Raji (cell line): ENCODE measurements around the gene RPS2.

Experiments used
- POLR2A ChIP-seq: IDR thresholded peaks from 2 replicates; pipeline ENCODE4 v1.6.1; 2011; ENCODE audit warnings: low read depth, low read length, control low read depth; ENCODE audit not compliant: insufficient read depth

RPS2 gene

DNA sequence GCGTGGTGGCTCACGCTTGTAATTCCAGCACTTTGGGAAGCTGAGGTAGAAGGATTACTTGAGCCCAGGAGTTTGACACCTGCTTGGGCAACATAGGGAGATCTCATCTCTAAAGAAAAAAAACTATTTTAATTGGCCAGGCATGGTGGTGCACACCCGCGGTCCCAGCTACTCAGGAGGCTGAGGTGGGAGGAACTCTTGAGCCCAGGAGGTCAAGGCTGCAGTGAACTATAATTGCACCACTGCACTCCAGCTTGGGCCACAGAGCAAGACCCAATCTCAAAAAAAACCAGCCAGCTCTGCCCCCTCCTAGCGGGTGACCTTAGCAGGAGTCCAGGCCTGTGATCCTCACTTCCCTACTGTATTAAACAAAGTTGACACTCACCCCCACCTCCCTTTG, 40.5 kb downstream of the RPS2 start:
- no peak for TF ChIP-seq POLR2A

DNA sequence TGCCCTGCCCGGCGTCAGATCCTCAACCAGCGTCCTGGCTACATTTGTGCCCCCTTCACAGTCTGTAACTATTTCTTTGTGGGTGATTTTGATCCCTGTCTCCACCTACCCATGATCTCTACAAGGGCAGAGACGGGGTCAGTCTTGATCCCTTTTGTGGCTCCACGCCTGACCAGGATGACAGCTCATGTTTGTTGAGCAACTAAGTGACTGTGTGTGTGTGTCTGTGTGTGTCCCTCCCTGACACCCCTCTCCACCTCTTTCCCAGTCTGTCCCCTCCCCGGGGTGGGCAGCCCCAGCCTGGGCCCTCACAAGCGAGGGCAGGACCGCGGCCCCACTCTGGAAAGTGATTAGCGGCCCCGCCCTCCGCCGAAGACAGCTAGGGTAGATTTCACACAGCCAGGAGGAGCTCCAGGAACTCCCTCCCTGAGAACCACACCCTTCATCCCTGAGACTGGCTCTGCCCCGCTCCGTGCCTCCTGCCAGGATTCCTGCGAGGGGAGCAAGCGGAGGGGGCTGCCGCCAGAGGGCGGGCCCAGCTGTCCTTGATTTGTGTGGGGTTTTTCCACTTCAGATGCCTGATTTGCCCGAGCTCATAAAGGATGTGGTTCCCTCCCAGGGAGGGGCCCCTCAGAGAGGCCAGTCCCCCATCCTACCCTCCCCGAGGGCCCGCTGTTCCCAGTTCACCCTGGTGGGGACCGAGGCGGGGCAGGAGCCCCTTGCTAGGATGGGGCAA, 41.2 kb downstream of the RPS2 start:
- TF ChIP-seq POLR2A, result no peak

GRCh38 chr16:1922357-1922756, 42.3 kb downstream of the RPS2 start:
- TF ChIP-seq POLR2A, result no peak

DNA sequence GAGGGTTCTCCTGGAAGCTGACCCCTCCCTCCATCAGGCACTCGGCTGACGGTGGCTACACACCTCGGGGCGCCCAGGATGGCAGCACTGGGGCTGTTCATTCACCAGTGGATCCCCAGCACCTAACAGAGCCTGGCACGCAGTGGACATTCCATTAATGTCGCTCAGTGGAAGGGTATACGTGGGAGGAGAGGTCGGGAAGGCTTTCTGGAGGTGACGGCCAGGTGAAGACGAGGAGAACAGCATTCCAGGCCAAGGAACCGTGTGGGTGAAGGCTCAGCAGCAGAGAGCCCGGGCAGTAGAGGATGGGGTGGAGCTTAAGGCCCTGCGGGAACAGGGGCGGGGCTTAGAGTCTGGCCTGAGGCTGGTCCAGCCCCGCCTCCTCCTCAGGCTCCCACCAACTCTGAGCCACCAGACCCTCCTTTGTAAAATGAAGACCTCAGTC, 43.9 kb downstream of the RPS2 start:
- TF ChIP-seq POLR2A, result no peak

- TF ChIP-seq POLR2A, result no peak
These were observed 45.2 kb downstream of the RPS2 start for GRCh38 chr16:1919327-1919998.

DNA sequence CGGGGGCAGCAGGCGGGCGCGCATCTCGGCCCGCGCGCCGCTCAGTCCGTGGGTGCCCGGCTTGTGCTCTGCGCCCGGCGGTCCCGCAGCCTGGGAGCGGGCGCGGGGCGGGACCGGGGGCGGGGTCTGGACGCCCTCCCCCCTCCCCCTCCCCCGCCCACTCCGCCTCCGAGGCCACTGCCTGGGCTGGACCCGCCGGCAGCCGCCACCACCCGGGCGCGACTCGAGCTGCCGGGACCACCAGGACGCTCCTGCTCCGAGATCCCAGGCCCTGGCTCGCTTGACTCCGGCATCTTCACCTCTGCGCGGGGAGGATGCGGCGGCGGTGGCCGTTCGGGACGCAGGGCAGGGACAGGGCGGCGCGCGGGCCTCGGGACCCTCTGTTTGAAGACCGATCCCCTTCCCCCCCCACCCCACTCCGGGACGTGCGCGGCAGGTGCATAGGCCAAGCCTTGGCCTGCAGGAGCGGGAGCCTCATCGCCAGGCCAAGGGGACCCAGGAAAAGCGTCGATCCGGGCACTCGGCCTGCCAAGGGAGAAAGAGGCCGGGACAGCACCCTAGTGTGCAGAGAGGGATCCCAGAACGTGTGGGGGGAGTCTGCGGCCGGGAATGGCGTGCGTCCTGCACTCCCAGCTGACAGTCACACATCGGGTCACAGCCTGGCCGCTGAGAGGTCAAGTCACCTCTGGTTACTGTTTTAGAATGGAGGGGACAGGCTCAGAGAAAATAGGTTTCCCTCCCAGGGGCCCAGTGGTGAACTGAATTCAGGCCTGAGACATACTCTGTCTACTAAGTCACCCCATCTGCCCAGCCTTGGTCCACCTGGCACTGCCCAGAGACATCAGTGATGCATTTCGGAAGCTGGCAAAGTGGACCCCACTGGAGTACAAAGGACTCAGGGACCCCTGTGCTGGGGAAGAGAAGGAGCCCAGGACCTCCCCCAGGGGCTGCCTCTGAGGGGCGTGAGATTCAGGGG, 46.0 kb downstream of the RPS2 start, which contains the start of gene HS3ST6:
HS3ST6 (minus strand) TSS at position 65 of the 976 bp plus-strand sequence. CDS start 92 bp downstream, outside the sequence.
- no peak for TF ChIP-seq POLR2A

- no peak for TF ChIP-seq POLR2A
These were observed 46.8 kb downstream of the RPS2 start for GRCh38 chr16:1917665-1918350.

DNA sequence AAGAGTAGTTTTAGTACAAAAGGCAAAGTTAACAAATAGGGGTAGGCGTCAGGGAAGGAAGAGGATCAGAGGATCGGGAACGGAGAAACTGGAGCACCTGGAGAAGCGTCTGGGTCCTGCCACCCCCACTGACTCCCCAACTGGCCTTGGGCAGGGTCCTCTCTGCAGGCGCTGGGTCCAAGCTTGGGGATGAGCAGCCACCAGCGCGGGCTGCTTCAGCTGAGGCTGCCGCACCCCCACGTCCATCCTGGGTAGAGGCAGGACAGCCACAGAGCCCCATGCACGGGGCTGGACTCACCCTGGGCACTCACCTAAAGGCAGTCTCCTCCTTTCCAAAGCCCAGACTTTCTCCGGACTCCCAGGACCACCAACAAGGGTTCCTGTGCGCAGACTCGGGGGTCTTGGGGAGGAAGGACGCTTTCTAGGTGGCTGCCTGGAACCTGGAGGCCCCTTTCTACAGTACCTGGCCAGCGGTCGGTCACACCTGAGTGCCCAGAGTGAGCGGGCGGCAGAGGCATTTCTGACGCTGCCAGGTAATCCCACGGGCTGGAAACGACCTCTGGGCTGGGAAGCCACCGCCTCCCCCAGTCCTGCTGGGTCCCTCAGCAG, 47.5 kb downstream of the RPS2 start:
- no peak for TF ChIP-seq POLR2A

GRCh38 chr16:1916640-1916990, 48.0 kb downstream of the RPS2 start:
- TF ChIP-seq POLR2A, result no peak

- no peak for TF ChIP-seq POLR2A
These were observed 48.6 kb downstream of the RPS2 start for GRCh38 chr16:1915732-1916639.

- no peak for TF ChIP-seq POLR2A
These were observed 49.6 kb downstream of the RPS2 start for GRCh38 chr16:1914988-1915387.

GRCh38 chr16:1914084-1914608, 50.5 kb downstream of the RPS2 start:
- TF ChIP-seq POLR2A, result no peak
